ENCODE measurements around the gene PCBP3.
"Not testable (repeated sequence)": the region's sequence is repeated elsewhere in the genome, so short reads cannot be mapped to it uniquely, and the experiment has no call there.

PCBP3 gene

DNA sequence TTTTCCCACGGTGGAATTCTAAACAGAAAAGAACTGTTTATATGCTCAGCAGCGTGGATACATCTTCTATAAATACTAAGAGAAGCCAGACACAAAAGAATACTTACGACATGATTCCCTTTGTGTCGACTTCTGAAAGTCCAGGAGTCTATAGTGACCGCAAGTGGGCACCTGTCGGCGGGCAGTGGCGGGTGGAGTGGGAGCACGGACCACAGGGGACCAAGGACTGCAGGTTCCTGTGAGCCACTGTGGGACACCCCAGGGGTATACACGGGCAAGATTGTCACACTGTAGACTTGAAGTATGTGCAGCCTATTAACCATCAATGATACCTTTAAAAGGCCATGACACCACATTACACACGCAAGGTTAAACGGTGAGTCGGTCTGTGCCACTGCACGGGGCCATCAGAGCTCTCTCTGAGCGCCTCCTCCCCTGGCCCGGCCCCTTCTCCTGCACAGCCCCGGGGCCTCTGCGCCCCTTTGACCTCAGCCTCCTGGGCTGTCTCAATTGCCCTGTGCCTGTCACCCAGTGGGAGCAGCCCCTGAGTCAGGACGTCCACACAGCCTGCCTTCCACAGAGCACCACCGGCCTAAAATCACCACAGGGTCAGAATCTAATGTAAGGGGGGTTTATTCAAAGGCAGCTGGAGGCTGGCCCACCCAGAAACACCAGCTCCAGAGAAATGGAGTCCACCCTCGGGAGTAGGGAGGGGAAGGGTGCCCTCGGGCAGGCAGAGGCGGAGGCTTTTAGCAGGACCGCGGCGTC lies 248.0 kb downstream of the PCBP3 start:
- Histone ChIP-seq H3K36me3 (ENCODE audit: insufficient read depth, low read length) (no peaks in the 10 kb centered on the region), H3K4me3 (ENCODE audit: low read length) (no peak overlapping the region), H3K9me3 (ENCODE audit: low read length) (no peaks in the 10 kb centered on the region), H3K4me1 (ENCODE audit: insufficient read depth, low read length) (peaks cover 4% of the 10 kb centered on the region), H3K27me3 (ENCODE audit: insufficient read depth, low read length) (peaks cover 21% of the 10 kb centered on the region), H2AFZ (ENCODE audit: low read depth, low read length) (no peak overlapping the region)

DNA sequence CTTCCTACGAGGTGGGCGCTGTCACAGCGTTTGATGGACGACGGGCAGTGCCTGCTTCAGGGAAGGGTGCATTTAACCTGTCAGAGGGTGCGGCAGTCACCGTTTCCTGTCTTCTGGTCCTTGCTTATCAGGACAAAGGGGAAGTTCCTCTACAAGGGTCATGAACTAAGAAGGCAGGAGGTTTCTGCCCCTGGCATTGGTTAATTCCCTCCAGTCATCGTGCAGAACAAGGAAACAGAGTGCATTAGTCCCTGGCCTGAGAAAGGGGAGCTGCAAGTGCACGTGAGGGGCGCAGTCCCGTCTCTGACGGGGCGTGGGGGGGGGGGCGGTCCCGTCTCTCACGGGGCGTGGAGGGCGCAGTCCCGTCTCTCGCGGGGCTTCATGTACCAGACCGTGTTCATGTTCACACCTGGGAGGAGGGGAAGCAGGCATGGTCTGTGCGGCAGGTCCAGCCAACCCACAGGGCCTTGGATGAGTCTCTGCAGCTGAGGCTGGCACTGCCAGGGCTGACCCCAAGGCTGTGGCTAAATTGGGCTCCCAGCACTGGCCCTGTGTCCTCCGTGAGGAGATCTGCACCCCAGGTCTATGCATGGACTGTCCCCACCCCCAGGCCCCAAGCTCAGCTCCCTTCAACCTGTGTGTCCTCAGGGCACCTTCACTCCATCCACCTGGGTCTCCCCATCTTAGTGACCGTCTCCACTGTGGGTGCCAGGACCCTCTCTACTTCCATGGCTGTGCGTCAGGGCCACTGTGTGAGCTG lies 248.8 kb downstream of the PCBP3 start:
- Histone ChIP-seq H3K36me3 (ENCODE audit: insufficient read depth, low read length) (no peaks in the 10 kb centered on the region), H2AFZ (ENCODE audit: low read depth, low read length) (no peak overlapping the region), H3K27me3 (ENCODE audit: insufficient read depth, low read length) (peaks cover 16% of the 10 kb centered on the region), H3K4me3 (ENCODE audit: low read length) (no peak overlapping the region), H3K9me3 (ENCODE audit: low read length) (no peaks in the 10 kb centered on the region), H3K4me1 (ENCODE audit: insufficient read depth, low read length) (peaks cover 4% of the 10 kb centered on the region)

DNA sequence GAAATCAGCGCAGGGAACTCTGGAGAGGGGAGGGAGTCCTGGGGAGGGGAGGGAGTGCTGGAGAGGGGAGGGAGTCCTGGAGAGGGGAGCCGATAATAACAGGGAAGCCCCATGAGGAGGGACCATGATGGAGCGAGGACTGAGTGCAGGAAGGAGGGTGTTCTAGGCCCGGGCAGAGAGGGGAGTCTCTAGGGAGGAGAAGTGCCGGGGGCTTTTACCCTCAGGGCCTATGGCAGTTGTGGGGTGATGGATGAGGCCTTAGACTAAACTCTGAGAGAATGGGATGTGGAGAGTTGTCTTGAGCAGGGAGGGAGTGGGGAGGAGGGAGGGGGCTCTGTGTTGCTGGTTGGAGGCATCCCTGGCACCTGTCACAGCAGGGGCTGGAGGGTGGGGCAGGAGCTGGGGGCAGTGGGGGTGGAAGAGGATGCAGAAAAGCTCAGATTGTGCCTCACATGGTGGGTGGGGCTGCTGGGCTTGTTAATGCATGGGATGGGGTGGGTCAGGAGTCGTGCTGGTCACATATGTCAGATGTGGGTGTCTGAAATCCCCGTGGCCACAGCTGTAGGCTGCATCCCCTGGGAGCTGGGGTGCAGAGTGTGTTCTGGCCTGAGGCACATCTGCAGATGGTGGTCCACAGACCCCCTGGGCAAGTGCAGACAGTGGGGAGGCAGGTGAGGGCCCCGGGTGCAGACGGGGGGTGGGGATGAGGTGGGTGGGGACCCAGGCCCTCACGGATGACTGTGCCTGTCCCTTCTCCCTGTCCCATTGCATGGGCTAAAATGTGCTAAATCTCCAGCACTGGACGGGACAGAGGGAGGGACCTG lies 249.6 kb downstream of the PCBP3 start:
- Histone ChIP-seq H3K4me1 (ENCODE audit: insufficient read depth, low read length) (peaks cover 4% of the 10 kb centered on the region), H3K4me3 (ENCODE audit: low read length) (no peak overlapping the region), H3K36me3 (ENCODE audit: insufficient read depth, low read length) (no peaks in the 10 kb centered on the region), H3K9me3 (ENCODE audit: low read length) (no peaks in the 10 kb centered on the region), H2AFZ (ENCODE audit: low read depth, low read length) (no peak overlapping the region), H3K27me3 (ENCODE audit: insufficient read depth, low read length) (peaks cover 15% of the 10 kb centered on the region)

DNA sequence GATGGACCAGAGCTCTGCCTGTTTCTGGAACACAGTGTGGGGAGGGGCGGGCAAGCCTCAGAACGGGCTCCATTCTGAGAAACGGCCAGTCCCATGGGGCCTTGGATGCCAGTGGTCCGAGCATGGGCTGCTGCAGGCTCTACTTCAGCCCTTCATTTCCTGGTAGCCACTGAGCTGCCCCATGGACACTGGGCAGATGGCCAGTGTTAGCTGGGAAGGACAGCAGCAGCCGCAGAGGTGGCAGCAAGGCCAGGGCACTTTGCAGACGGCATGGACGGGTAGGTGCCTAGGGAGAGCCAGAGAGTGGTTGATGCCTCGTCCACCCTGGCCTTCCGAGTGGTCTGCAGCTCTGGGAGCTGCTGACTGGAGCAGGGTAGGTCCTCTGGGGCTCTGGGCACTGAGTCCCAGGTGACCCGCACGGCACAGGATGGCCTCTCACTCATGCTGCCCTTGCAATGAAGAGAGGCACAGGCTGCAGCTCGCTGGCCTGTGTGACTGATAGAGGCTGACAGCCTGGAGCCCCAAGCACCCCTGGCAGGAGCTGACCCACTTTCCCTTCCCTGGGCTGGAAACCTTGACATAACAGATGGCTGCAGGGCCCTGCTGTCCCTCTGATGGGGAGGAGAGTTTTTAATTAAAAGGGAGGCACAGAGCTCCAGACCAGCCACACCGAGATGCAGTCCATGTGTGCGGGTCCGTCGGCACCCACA lies 250.4 kb downstream of the PCBP3 start:
- Histone ChIP-seq H3K9me3 (ENCODE audit: low read length) (no peaks in the 10 kb centered on the region), H3K4me1 (ENCODE audit: insufficient read depth, low read length) (peaks cover 4% of the 10 kb centered on the region), H3K4me3 (ENCODE audit: low read length) (no peak overlapping the region), H3K27me3 (ENCODE audit: insufficient read depth, low read length) (peaks cover 10% of the 10 kb centered on the region), H2AFZ (ENCODE audit: low read depth, low read length) (no peak overlapping the region), H3K36me3 (ENCODE audit: insufficient read depth, low read length) (no peaks in the 10 kb centered on the region)

DNA sequence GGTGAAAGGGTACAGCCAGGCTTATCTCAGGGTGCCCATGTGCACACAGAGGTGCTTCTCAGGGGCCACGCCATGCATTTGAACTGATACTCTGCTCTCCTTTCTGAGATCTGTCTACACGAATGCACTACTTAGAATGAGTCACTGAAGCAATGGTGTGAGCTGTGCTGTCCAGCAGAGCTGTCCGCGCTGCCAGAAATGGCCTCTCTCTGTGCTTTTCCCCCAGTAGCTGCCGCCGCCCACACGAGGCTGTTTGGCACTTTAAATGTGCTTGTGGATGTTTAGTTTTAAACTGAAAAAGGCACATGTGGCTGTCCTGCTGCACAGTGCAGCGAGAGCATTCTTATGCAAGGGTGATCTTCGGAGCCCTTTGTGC lies 250.9 kb downstream of the PCBP3 start:
- Histone ChIP-seq H3K27me3 (ENCODE audit: insufficient read depth, low read length) (peaks cover 8% of the 10 kb centered on the region), H3K4me1 (ENCODE audit: insufficient read depth, low read length) (peaks cover 4% of the 10 kb centered on the region), H3K4me3 (ENCODE audit: low read length) (no peak overlapping the region), H2AFZ (ENCODE audit: low read depth, low read length) (no peak overlapping the region), H3K9me3 (ENCODE audit: low read length) (no peaks in the 10 kb centered on the region), H3K36me3 (ENCODE audit: insufficient read depth, low read length) (no peaks in the 10 kb centered on the region)

DNA sequence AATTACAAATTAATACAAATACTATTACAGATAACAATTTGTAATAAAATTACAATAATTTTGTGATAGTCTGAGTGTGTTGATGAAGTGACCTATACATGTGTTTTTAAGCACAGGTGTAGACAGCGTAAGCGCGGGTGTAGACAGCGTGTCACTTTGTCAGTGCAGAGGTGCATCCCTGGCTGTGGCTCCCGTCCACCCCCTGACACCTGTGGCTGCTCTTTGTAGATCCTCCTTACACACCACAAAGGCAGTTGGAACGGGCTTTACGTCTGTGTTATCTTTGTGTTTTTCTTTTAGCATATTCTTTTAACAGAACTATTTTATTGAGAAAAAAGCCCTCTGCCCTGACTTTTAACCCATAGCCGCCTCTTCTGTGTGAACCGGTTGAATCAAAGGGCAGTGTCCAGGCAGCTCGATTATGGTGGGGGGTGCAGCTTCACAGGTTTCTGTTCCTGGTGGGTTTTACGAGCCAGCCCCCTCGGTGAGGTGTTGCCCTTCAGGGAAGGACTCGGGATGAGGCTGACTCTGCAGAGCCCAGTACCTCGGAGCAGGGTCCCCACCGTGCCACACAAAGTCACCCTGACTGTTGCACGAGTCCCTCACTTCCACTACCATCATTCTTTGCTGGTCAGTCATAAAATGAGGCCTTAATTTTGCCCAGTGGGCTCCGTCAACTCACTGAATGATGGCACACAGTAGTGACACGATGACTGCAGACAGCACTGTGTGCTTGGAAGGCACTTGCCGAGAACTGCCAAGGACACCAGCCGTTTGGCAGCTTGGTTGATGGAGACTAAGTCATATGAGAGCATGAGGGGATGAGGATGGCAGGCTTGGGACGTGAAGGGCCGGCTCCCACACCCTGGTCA lies 251.6 kb downstream of the PCBP3 start:
- H3K4me3 ChIP-seq (ENCODE audit: low read length) = no peak overlapping the region
- H3K9me3 ChIP-seq (ENCODE audit: low read length) = no peaks in the 10 kb centered on the region
- H2AFZ ChIP-seq (ENCODE audit: low read depth, low read length) = no peak overlapping the region
- peaks cover 8% of the 10 kb centered on the region for H3K27me3 ChIP-seq (ENCODE audit: insufficient read depth, low read length)
- peaks cover under 1% of the 10 kb centered on the region for H3K4me1 ChIP-seq (ENCODE audit: insufficient read depth, low read length)
- H3K36me3 ChIP-seq (ENCODE audit: insufficient read depth, low read length) = no peaks in the 10 kb centered on the region

DNA sequence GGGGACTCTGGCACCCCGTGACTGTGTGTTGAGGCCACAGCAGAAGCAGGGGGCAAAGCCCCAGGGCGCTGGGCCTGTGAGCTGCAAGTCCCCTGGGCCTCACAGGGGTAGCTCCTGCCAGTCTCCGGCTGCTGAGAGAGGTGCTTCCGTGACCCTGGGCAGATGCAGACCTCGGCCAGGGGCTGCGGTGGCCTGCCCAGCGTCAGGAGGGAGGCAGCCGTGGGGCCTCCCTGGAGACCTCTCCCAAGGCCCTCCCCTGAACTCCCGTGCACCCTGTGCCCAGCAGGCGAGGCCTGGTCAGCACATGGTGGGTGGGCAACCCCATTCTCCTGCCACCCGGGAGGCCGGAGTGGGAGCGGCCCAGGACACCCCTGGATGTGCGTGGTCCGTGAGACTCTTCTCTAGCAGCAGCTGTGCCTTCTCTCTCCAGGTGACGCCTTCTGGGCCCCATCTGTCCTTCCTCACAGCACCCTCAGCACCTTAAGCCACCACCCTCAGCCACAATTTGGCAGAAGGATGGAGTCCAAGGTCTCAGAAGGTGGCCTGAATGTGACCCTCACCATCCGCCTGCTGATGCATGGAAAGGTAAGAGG lies 252.3 kb downstream of the PCBP3 start:
- H3K4me3 ChIP-seq (ENCODE audit: low read length) = no peak overlapping the region
- no peaks in the 10 kb centered on the region for H3K9me3 ChIP-seq (ENCODE audit: low read length)
- no peaks in the 10 kb centered on the region for H3K36me3 ChIP-seq (ENCODE audit: insufficient read depth, low read length)
- peaks cover 1% of the 10 kb centered on the region for H3K4me1 ChIP-seq (ENCODE audit: insufficient read depth, low read length)
- peaks cover 8% of the 10 kb centered on the region for H3K27me3 ChIP-seq (ENCODE audit: insufficient read depth, low read length)
- no peak overlapping the region for H2AFZ ChIP-seq (ENCODE audit: low read depth, low read length)

DNA sequence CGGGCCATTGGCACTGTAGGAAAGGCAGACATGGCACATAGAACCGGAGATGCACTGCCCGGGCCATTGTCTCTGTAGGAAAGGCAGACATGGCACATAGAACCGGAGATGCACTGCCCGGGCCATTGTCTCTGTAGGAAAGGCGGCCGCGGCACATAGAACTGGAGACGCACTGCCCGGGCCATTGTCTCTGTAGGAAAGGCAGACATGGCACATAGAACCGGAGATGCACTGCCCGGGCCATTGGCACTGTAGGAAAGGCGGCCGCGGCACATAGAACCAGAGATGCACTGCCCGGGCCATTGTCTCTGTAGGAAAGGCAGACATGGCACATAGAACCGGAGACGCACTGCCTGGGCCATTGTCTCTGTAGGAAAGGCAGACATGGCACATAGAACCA lies 252.9 kb downstream of the PCBP3 start:
- not testable (repeated sequence) for H3K36me3 ChIP-seq (ENCODE audit: insufficient read depth, low read length); H3K4me1 ChIP-seq (ENCODE audit: insufficient read depth, low read length); H3K9me3 ChIP-seq (ENCODE audit: low read length); H2AFZ ChIP-seq (ENCODE audit: low read depth, low read length); H3K27me3 ChIP-seq (ENCODE audit: insufficient read depth, low read length); H3K4me3 ChIP-seq (ENCODE audit: low read length)

DNA sequence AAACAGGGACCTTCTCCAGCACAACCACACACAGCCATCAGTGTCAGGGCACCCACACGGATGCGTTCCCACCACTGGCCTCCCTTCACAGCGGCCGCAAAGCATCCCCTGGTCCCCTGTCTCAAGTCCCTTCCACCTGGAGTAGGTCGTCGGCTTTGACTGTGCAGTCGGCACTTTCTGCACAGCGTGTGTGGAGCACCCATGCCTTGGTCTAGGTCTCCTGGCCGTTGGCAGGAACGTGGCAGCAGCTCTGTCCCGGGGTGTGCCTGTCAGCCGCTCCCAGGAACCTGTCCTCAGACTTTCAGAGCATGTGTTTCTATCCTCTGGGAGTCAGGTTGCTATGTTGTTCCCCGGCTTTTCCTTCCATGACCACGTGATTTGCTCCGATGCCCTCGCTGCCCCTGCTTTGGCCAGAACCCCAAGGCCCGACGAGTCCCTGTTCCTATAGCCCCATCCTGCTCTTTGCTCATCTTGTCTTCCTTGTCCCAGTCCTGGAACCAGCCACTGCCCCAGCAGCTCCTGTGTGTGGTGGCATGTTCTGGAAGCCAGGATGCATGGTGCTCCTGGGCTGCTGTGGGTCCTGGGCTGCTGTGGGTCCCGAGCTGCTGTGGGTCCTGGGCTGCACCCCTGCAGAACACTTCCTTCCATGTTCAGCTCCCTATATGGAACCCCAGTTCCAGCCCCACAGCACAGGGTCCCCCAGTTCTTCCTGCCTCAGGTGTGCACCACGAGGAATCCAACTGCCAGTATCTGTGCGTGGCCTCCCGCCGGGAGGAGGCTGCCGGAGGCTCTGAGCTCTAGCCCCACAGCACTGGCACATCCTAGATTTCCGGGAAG lies 253.9 kb downstream of the PCBP3 start:
- H3K27me3 ChIP-seq (ENCODE audit: insufficient read depth, low read length) = peaks cover 8% of the 10 kb centered on the region
- H3K4me3 ChIP-seq (ENCODE audit: low read length) = no peak overlapping the region
- H3K9me3 ChIP-seq (ENCODE audit: low read length) = no peaks in the 10 kb centered on the region
- no peak overlapping the region for H2AFZ ChIP-seq (ENCODE audit: low read depth, low read length)
- peaks cover 2% of the 10 kb centered on the region for H3K4me1 ChIP-seq (ENCODE audit: insufficient read depth, low read length)
- H3K36me3 ChIP-seq (ENCODE audit: insufficient read depth, low read length) = no peaks in the 10 kb centered on the region

DNA sequence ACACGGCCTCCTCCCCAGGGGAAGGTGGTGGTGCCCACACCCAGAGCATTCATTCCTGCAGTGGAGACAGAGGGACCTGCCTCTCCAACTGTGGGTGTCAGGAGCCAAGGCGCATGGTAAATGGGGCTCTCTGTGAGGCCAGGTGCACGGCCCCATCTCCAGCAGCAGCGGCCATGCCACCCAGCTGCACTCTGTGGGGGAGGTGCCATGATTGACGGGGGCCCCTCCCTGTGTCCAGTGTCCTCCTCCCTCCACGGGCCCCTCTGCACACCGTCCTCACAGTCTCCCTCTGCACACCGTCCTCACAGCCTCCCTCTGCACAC lies 254.5 kb downstream of the PCBP3 start:
- Histone ChIP-seq H3K27me3 (ENCODE audit: insufficient read depth, low read length) (peaks cover 8% of the 10 kb centered on the region), H3K9me3 (ENCODE audit: low read length) (no peaks in the 10 kb centered on the region), H3K36me3 (ENCODE audit: insufficient read depth, low read length) (no peaks in the 10 kb centered on the region), H3K4me1 (ENCODE audit: insufficient read depth, low read length) (peaks cover 2% of the 10 kb centered on the region), H3K4me3 (ENCODE audit: low read length) (no peak overlapping the region), H2AFZ (ENCODE audit: low read depth, low read length) (no peak overlapping the region)

DNA sequence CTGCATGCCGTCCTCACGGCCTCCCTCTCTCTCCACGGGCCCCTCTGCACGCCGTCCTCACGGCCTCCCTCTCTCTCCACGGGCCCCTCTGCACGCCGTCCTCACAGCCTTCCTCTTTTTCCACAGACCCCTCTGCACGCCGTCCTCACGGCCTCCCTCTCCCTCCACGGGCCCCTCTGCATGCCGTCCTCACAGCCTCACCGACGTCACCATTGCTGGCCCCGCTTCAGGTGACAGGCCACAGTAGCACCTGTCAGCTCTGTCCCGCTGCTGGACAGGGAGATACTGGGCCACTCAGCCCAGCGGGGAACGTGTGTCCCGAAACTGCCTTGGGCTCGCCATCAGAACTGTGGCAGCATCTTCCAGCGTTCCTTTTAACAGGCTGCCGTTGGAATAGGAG lies 255.3 kb downstream of the PCBP3 start:
- peaks cover 4% of the 10 kb centered on the region for H3K27me3 ChIP-seq (ENCODE audit: insufficient read depth, low read length)
- no peaks in the 10 kb centered on the region for H3K9me3 ChIP-seq (ENCODE audit: low read length)
- no peak overlapping the region for H3K4me3 ChIP-seq (ENCODE audit: low read length)

More for the DNA sequence above, 255.3 kb downstream of the PCBP3 start:
- peaks cover 2% of the 10 kb centered on the region for H3K4me1 ChIP-seq (ENCODE audit: insufficient read depth, low read length)
- H2AFZ ChIP-seq (ENCODE audit: low read depth, low read length) = no peak overlapping the region
- no peaks in the 10 kb centered on the region for H3K36me3 ChIP-seq (ENCODE audit: insufficient read depth, low read length)

Measured in neuron (in vitro differentiated cells).